HG03097 (cell line): ENCODE results near the gene AP1M2.
"Not testable (repeated sequence)": the region's sequence is repeated elsewhere in the genome, so short reads cannot be mapped to it uniquely, and the experiment has no call there.

ENCODE experiments used
- ATAC-seq: cut with Tn5 transposase; IDR thresholded peaks from one replicate; pipeline ENCODE4 v1.9.1; 2021; ENCODE audit not compliant: unreplicated experiment, low FRiP score

AP1M2 gene

DNA sequence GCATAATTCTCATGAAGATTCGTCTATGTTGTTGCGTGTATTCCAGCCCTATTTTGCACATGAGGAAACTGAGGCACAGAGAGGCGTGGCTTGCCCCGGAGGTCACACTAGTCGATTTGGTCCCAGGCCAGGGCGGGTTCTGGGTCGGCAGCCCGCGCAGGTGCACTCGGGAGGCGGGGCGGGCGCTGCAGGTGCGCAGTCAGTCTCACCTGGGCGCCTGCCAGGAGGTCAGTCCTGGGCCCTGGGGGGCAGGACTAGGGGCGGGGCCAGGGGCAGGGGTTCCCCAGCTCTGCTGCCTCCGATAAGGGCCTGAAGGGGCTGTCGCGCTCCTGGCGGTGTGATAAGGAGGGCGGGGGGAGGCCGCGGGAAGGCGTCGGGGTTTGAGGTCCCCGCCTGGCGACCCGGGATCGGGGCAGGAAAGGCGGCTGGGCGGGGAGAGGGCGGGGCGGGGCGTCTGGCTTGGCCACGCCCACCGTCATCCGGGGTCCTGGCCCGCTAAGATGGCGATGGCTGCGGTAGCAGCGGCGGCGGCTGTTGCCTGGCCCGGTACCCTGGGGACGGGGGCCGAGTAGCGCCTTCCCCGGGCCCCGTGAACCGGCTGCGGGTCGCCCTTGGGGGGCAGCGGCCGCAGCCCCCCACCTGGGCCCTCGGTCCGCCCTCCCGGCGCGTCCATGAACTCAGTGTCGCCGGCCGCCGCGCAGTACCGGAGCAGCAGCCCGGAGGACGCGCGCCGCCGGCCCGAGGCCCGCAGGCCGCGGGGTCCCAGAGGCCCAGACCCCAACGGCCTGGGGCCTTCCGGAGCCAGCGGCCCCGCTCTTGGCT lies 43.5 kb downstream of the AP1M2 start, which contains the start of gene ATG4D:
TSS of gene ATG4D (plus strand) at position 485 of the 822 bp plus-strand sequence. CDS start at position 672, 187 bp downstream.
- no peak for ATAC-seq

GRCh38 chr19:10543059-10543419 lies 44.1 kb downstream of the AP1M2 start:
- no peak for ATAC-seq

DNA sequence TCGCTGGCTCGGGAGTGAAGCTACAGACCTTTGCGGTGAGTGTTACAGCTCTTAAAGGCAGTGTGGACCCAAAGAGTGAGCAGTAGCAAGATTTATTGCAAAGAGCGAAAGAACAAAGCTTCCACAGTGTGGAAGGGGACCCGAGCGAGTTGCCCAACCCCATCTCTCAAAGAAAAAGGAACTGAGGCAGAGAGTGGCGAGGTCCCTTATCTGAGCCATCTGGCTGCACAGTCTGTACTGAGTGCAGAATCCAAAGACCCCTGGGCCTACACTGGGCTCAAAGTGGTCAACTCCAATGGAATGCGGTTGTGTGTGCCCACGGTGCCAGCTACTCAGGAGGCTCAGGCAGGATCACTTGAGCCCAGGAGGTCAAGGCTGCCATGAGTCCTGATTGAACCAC lies 48.1 kb downstream of the AP1M2 start:
- not testable (repeated sequence) for ATAC-seq

- no peak for ATAC-seq
These were observed 48.7 kb downstream of the AP1M2 start for GRCh38 chr19:10538204-10538983.

DNA sequence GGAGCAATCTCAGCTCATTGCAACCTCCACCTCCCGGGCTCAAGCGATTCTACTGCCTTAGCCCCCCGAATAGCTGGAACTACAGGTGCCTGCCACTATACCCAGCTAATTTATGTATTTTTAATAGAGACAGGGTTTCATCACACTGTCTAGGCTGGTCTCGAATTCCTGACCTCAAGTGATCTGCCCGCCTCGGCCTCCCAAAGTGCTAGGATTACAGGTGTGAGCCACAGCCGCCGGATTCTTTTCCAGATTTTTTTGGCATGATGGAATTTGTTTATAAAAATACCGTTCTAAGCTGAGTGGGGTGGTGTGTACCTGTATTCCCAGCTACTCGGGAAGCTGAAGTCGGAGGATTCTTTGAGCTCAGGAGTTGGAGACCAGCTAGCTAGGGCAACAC lies 49.4 kb downstream of the AP1M2 start:
- no peak for ATAC-seq

DNA sequence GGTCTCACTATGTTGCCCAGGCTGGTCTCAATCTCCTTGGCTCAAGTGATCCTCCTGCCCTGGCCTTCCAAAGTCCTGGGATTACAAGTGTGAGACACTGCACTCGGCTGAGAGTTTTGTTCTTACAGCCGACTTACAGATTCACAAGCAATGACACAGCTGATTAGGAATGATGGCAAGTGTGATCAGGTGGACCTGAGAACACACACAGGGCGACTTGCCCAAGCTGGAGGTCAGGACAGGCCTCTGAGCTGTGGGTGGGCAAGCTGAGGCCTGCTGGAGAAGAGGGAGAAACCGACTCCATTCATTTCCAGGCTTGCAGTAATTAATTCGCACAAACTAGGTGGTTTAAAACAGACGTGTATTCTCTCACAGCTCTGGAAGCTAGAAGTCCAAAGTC lies 51.5 kb downstream of the AP1M2 start:
- no peak for ATAC-seq

DNA sequence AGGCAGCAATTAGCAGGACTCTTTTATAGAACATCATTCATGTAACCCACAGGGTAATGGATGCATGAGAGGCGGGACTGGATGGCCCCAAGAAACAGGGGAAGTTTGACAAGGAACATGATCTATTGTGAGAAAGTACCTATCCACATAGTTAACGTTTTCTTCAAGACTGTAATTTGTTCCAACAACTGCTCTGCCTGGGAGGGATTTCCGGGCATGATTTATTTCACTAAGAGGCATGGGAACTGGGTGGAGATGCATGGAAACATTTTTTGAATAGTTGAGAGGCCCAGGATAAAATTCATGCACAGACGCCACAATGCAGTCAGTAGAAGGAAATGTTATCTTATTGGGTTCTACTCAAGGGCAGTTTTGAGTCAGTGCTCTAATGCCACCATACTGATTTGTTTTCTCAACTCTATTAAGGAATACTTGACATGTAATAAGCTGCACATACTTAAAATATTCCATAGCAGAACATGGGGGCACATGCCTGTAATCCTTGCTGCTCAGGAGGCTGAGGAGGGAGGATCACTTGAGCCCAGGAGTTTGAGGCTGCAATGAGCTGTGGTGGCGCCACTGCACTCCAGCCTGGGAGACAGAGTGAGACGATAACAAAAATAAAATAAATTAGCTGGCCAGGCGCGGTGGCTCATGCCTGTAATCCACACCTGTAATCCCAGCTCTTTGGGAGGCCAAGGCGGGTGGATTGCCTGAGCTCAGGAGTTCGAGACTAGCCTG lies 53.3 kb downstream of the AP1M2 start:
- ATAC-seq, result no peak

- no peak for ATAC-seq
These were observed 54.7 kb downstream of the AP1M2 start for GRCh38 chr19:10532457-10532856.

- ATAC-seq, result not testable (repeated sequence)
These were observed 60.2 kb downstream of the AP1M2 start for GRCh38 chr19:10526887-10527286.

DNA sequence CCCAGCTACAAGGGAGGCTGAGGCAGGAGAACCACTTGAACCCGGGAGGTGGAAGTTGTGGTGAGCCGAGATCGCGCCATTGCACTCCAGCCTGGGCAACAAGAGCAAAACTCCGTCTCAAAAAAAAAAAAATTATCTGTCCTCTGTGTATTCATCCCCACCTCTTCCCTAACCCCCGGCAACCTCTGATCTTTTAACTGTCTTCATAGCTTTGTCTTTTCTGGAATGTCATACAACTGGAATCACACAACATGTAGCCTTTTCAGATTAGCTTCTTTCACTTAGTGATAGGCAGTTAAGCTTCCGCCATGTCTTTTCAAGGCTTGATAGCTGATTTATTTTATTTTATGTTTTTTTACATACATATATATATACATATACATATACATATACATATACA lies 61.5 kb downstream of the AP1M2 start:
- ATAC-seq, result no peak

- no peak for ATAC-seq
These were observed 63.9 kb downstream of the AP1M2 start for GRCh38 chr19:10523135-10523636.
